H9 (cell line): ENCODE data around the gene SREK1IP1. TPM values are rescaled to one million over a fixed set of nuclear protein-coding genes. Genes with fewer than 3 reads are reported as not detected.

Source experiments
- DNase-seq: peaks from one replicate; pipeline ENCODE4 v3.0.0-alpha.2; 2017
- H2AFZ ChIP-seq: one replicate; pipeline ENCODE4 v1.6.1; 2013; ENCODE audit warnings: mild to moderate bottlenecking, low read length, control low read depth, moderate library complexity
- H2AK5ac ChIP-seq: 2 replicates; pipeline ENCODE4 v1.6.1; 2013; ENCODE audit warnings: low read length, control low read depth, mixed read lengths; ENCODE audit not compliant: insufficient read length
- H2BK120ac ChIP-seq: one replicate; pipeline ENCODE4 v1.6.1; 2013; ENCODE audit warnings: low read depth, mild to moderate bottlenecking, low read length, control low read depth, inconsistent platforms; ENCODE audit not compliant: poor library complexity, severe bottlenecking
- H2BK12ac ChIP-seq: 2 replicates; pipeline ENCODE4 v1.6.1; 2013; ENCODE audit warnings: low read length, control low read depth, mixed read lengths, low read depth; ENCODE audit not compliant: insufficient read length
- H2BK15ac ChIP-seq: 2 replicates; pipeline ENCODE4 v1.6.1; 2013; ENCODE audit warnings: low read depth, low read length, control low read depth
- H2BK20ac ChIP-seq: one replicate; pipeline ENCODE4 v1.6.1; 2013; ENCODE audit warnings: low read depth, mild to moderate bottlenecking, low read length, control low read depth, inconsistent platforms; ENCODE audit not compliant: poor library complexity, severe bottlenecking
- H2BK5ac ChIP-seq: 2 replicates; pipeline ENCODE4 v1.6.1; 2013; ENCODE audit warnings: low read length, control low read depth, mixed read lengths; ENCODE audit not compliant: insufficient read length
- H3K14ac ChIP-seq: 2 replicates; pipeline ENCODE4 v1.6.1; 2013; ENCODE audit warnings: low read length, control low read depth; ENCODE audit not compliant: insufficient read depth
- H3K18ac ChIP-seq: 2 replicates; pipeline ENCODE4 v1.6.1; 2013; ENCODE audit warnings: low read depth, mild to moderate bottlenecking, mixed read lengths, low read length, control low read depth; ENCODE audit not compliant: insufficient read length
- H3K23ac ChIP-seq: 2 replicates; pipeline ENCODE4 v1.6.1; 2013; ENCODE audit warnings: low read length, control low read depth, mixed read lengths, low read depth; ENCODE audit not compliant: insufficient read length
- H3K23me2 ChIP-seq: 2 replicates; pipeline ENCODE4 v1.6.1; 2013; ENCODE audit warnings: low read depth, mild to moderate bottlenecking, mixed read lengths, low read length, control low read depth; ENCODE audit not compliant: insufficient read length, poor library complexity, severe bottlenecking
- H3K27ac ChIP-seq: 2 replicates; pipeline ENCODE4 v1.5.1; 2013; ENCODE audit warnings: low read length, control low read depth, mixed read lengths, low read depth; ENCODE audit not compliant: insufficient read length
- H3K27me3 ChIP-seq: 2 replicates; pipeline ENCODE4 v1.6.1; 2013; ENCODE audit warnings: low read length, control low read depth, inconsistent platforms; ENCODE audit not compliant: insufficient read depth
- H3K4ac ChIP-seq: 2 replicates; pipeline ENCODE4 v1.6.1; 2013; ENCODE audit warnings: low read depth, mild to moderate bottlenecking, control low read depth, inconsistent platforms, low read length, moderate library complexity
- H3K4me1 ChIP-seq: 2 replicates; pipeline ENCODE4 v1.6.1; 2013; ENCODE audit warnings: low read length, control low read depth, inconsistent platforms; ENCODE audit not compliant: insufficient read depth
- H3K4me2 ChIP-seq: 2 replicates; pipeline ENCODE4 v1.6.1; 2013; ENCODE audit warnings: low read length, control low read depth, mixed read lengths; ENCODE audit not compliant: insufficient read length, insufficient read depth
- H3K56ac ChIP-seq: 2 replicates; pipeline ENCODE4 v1.6.1; 2013; ENCODE audit warnings: low read depth, mild to moderate bottlenecking, mixed read lengths, low read length, control low read depth; ENCODE audit not compliant: insufficient read length
- H3K79me1 ChIP-seq: 2 replicates; pipeline ENCODE4 v1.6.1; 2013; ENCODE audit warnings: low read depth, mild to moderate bottlenecking, moderate library complexity, low read length, control low read depth, inconsistent platforms; ENCODE audit not compliant: insufficient read depth, poor library complexity, severe bottlenecking
- H3K79me2 ChIP-seq: 2 replicates; pipeline ENCODE4 v1.6.1; 2013; ENCODE audit warnings: low read length, control low read depth, inconsistent platforms; ENCODE audit not compliant: insufficient read depth
- H3K9ac ChIP-seq: 2 replicates; pipeline ENCODE4 v1.6.1; 2013; ENCODE audit warnings: low read length, control low read depth, mixed read lengths; ENCODE audit not compliant: insufficient read length; ENCODE audit errors: extremely low read depth
- H3K9me3 ChIP-seq: one replicate; pipeline ENCODE4 v1.6.1; 2013; ENCODE audit warnings: low read depth, low read length, inconsistent platforms; ENCODE audit not compliant: control insufficient read depth
- H3T11ph ChIP-seq: one replicate; pipeline ENCODE4 v1.6.1; 2013; ENCODE audit warnings: mild to moderate bottlenecking, low read length, control low read depth, inconsistent platforms
- H4K20me1 ChIP-seq: one replicate; pipeline ENCODE4 v1.6.1; 2013; ENCODE audit not compliant: control insufficient read depth, insufficient read length, insufficient read depth
- H4K5ac ChIP-seq: 2 replicates; pipeline ENCODE4 v1.6.1; 2013; ENCODE audit warnings: low read depth, mild to moderate bottlenecking, mixed read lengths, low read length, control low read depth; ENCODE audit not compliant: insufficient read length
- H4K8ac ChIP-seq: replicated peaks from 2 replicates; pipeline ENCODE4 v1.6.1; 2013; ENCODE audit warnings: low read length, control low read depth, mixed read lengths, low read depth; ENCODE audit not compliant: insufficient read length
- H4K91ac ChIP-seq: 2 replicates; pipeline ENCODE4 v1.6.1; 2013; ENCODE audit warnings: low read depth, mild to moderate bottlenecking, moderate library complexity, mixed read lengths, low read length, control low read depth; ENCODE audit not compliant: insufficient read length
- H3K27ac Mint-ChIP-seq, 3 experiments: 2 replicates in 2 of 3; 3 replicates in 1 of 3; pipeline ENCODE4 v1.8.0; 2020 to 2021; ENCODE audit warnings: mixed read lengths in 3 of 3, mild to moderate bottlenecking in 1 of 3, moderate library complexity in 1 of 3
- H3K27me3 Mint-ChIP-seq: 2 replicates; pipeline ENCODE4 v1.8.0; 2021; ENCODE audit warnings: low read depth, mild to moderate bottlenecking, moderate library complexity, mixed read lengths
- H3K36me3 Mint-ChIP-seq, 3 experiments: 2 replicates in 2 of 3; 3 replicates in 1 of 3; pipeline ENCODE4 v1.8.0; 2020 to 2021; ENCODE audit warnings: low read depth in 3 of 3, mixed read lengths in 3 of 3; ENCODE audit not compliant: insufficient read depth in 1 of 3
- H3K4me1 Mint-ChIP-seq, 2 experiments: 2 replicates each; pipeline ENCODE4 v1.8.0; 2020; ENCODE audit warnings: mixed read lengths in 2 of 2
- H3K4me3 Mint-ChIP-seq, 2 experiments: 2 replicates in 1 of 2; 3 replicates in 1 of 2; pipeline ENCODE4 v1.8.0; 2020 to 2021; ENCODE audit warnings: mild to moderate bottlenecking in 2 of 2, mixed read lengths in 2 of 2, moderate library complexity in 1 of 2
- H3K9me3 Mint-ChIP-seq, 2 experiments: 2 replicates in 1 of 2; 3 replicates in 1 of 2; pipeline ENCODE4 v1.8.0; 2020; ENCODE audit warnings: mild to moderate bottlenecking in 2 of 2, mixed read lengths in 2 of 2, moderate library complexity in 1 of 2
- WGBS: extraction: QIAGEN DNeasy Blood & Tissue Kit; methylation state at CpG from one replicate; pipeline ENCODE4 v1.1.7; 2013; ENCODE audit warnings: missing lambda C conversion rate, low lambda C conversion rate, mixed read lengths; ENCODE audit not compliant: insufficient read length; ENCODE audit errors: extremely low coverage; 5-methylcytosine and 5-hydroxymethylcytosine counted together
- total RNA-seq: library from RNA; stranded (reverse); gene quantifications from 2 replicates; pipeline ENCODE4 v1.2.1, GENCODE V29; 2021
- TF ChIP-seq, protein P1 (sequence below): fragments of 200-600 bp; sonication (generic); conservative IDR thresholded peaks from 3 replicates; pipeline ENCODE4 v1.8.0; 2021; ENCODE audit warnings: antibody characterized with exemption, mild to moderate bottlenecking

The SREK1IP1 gene
- total RNA-seq, 1 experiment from 2014 or later: 28.6 TPM

DNA sequence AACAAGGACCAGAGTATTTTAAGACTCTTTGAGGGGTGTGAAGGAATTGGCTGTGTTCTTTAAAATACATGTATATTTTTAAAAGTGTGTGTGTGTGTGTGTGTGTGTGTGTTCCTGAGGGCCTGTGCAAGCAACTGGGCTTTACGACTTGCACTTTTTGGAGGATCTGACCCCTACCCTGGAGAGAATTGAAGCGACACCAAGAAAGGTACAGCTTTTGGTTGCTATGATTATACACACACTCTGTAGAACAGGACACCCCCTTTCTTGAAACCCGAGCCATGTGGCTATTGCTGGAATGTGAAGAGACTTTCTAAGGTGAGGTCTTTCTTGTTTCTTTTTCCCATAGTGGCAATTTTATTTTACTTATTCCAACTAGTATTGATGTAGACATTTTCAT, 77.2 kb downstream of the SREK1IP1 start:
- H3K36me3 Mint-ChIP-seq: peaks cover 13 to 22% (median 19%) of the 10 kb centered on the region in 3 experiments
- H3K4me2 ChIP-seq: peak overlapping the region; percentile 87

More for the DNA sequence above, 77.2 kb downstream of the SREK1IP1 start:
- no peaks in the 10 kb centered on the region for H3K79me1 ChIP-seq
- no peak overlapping the region for H3K27ac ChIP-seq
- no peak overlapping the region for H3K56ac ChIP-seq
- no peak overlapping the region for H4K91ac ChIP-seq
- H4K20me1 ChIP-seq: no peaks in the 10 kb centered on the region
- H3K4me1 ChIP-seq: no peaks in the 10 kb centered on the region; the same call in 1 of the 2 replicates
- H3T11ph ChIP-seq: no peak overlapping the region
- H3K23me2 ChIP-seq: peaks cover 13% of the 10 kb centered on the region
- no peak overlapping the region for H2BK15ac ChIP-seq
- peak overlapping the region; percentile 43 for H3K18ac ChIP-seq
- H3K9ac ChIP-seq: peak overlapping the region; percentile 7
- Mint-ChIP-seq H3K4me3 (peak overlapping the region; percentile 80 to 87), H3K9me3 (peaks cover 13 to 17% of the 10 kb centered on the region in 2 experiments), H3K4me1 (peaks cover 31% of the 10 kb centered on the region in 2 experiments), H3K27ac (peak overlapping the region in 1 of 3 experiments; percentile 13; a peak in 2 of 7 replicates), H3K27me3 (peaks cover 31% of the 10 kb centered on the region)
- H4K5ac ChIP-seq: no peak overlapping the region
- H2BK5ac ChIP-seq: no peak overlapping the region
- WGBS: no CpG with 5 or more reads among the region's 3 CpGs
- H2BK12ac ChIP-seq: no peak overlapping the region
- DNase-seq: no peak
- no peak overlapping the region for H3K4ac ChIP-seq
- no peak overlapping the region for H2BK20ac ChIP-seq
- peak overlapping the region; percentile 98; the same call in 1 of the 2 replicates for H3K14ac ChIP-seq
- H2AFZ ChIP-seq: no peak overlapping the region
- TF ChIP-seq, protein P1, sequence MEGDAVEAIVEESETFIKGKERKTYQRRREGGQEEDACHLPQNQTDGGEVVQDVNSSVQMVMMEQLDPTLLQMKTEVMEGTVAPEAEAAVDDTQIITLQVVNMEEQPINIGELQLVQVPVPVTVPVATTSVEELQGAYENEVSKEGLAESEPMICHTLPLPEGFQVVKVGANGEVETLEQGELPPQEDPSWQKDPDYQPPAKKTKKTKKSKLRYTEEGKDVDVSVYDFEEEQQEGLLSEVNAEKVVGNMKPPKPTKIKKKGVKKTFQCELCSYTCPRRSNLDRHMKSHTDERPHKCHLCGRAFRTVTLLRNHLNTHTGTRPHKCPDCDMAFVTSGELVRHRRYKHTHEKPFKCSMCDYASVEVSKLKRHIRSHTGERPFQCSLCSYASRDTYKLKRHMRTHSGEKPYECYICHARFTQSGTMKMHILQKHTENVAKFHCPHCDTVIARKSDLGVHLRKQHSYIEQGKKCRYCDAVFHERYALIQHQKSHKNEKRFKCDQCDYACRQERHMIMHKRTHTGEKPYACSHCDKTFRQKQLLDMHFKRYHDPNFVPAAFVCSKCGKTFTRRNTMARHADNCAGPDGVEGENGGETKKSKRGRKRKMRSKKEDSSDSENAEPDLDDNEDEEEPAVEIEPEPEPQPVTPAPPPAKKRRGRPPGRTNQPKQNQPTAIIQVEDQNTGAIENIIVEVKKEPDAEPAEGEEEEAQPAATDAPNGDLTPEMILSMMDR: no peak
- H3K79me2 ChIP-seq: no peaks in the 10 kb centered on the region
- no peak overlapping the region for H2BK120ac ChIP-seq
- H3K23ac ChIP-seq: no peak overlapping the region
- no peak overlapping the region for H4K8ac ChIP-seq
- H3K27me3 ChIP-seq: no peaks in the 10 kb centered on the region; the same call in 1 of the 2 replicates
- H2AK5ac ChIP-seq: no peak overlapping the region
- no peaks in the 10 kb centered on the region for H3K9me3 ChIP-seq
